Activated naive CD8-positive, alpha-beta T cell treated with anti-CD3 and anti-CD28 coated beads, Interleukin-2, amount 10 ng/mL, durations not matched to agents 7 days and 5 days (primary cell): ENCODE data around the gene PTPRR. TPM values are rescaled to one million over a fixed set of nuclear protein-coding genes. Genes with fewer than 3 reads are reported as not detected.
A peak's percentile ranks its signal among the peaks of the same experiment; 100 is the strongest.

ENCODE experiments used
- ATAC-seq: fragments of 150-1000 bp; cut with Tn5 transposase; one replicate; pipeline ENCODE4 v1.10.0; 2021; ENCODE audit warnings: low read depth, moderate library complexity
- POLR2A ChIA-PET: fragments of 350-600 bp; sonication (Branson Sonifier 250); formaldehyde crosslinking; loops from one replicate; lab custom pipeline; 2021; ENCODE audit warnings: antibody characterized with exemption; lab: Charles Lee
- DNase-seq: peaks from one replicate; pipeline ENCODE4 v3.0.0; 2021
- H3K27ac Mint-ChIP-seq: one replicate; pipeline ENCODE4 v1.8.0; 2022; ENCODE audit warnings: mild to moderate bottlenecking, mixed read lengths
- H3K27me3 Mint-ChIP-seq: one replicate; pipeline ENCODE4 v1.8.0; 2022; ENCODE audit warnings: mild to moderate bottlenecking, moderate library complexity, mixed read lengths
- H3K36me3 Mint-ChIP-seq: one replicate; pipeline ENCODE4 v1.8.0; 2021; ENCODE audit warnings: mild to moderate bottlenecking, mixed read lengths
- H3K4me1 Mint-ChIP-seq: one replicate; pipeline ENCODE4 v1.8.0; 2021; ENCODE audit warnings: mixed read lengths
- H3K4me3 Mint-ChIP-seq: one replicate; pipeline ENCODE4 v1.8.0; 2022; ENCODE audit warnings: mild to moderate bottlenecking, moderate library complexity, mixed read lengths
- H3K9me3 Mint-ChIP-seq: one replicate; pipeline ENCODE4 v1.8.0; 2021; ENCODE audit warnings: mixed read lengths
- total RNA-seq, 2 experiments: library from RNA; stranded (reverse); gene quantifications; one replicate each; pipeline ENCODE4 v1.2.3, GENCODE V29; 2021

The PTPRR gene
- total RNA-seq, 2 experiments from 2014 or later, result not detected

DNA sequence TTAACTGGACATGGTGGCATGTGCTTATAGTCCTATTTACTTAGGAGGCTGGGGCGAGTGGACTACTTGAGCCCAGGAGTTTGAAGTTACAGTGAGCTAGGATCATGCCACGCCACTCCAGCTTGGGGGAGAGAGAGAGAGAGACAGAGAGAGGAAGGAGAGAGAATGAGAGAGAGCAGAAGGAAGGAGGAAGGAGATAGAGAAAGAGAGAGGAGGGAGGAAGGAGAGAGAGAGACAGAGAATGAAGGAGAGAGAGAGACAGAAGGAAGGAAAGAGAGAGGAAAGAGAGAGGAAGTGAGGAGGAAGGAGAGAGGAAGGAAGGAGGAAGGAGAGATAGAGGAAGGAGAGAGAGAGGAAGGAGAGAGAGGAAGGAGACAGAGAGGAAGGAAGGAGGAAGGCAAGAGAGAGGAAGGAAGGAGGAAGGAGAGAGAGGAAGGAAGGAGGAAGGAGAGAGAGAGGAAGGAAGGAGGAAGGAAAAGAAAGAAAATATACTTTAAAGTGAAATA lies 189.8 kb downstream of the PTPRR start:
- Mint-ChIP-seq H3K9me3 (no peaks in the 10 kb centered on the region), H3K36me3 (no peaks in the 10 kb centered on the region), H3K27me3 (no peaks in the 10 kb centered on the region), H3K27ac (no peak overlapping the region), H3K4me1 (no peaks in the 10 kb centered on the region), H3K4me3 (no peak overlapping the region)
- POLR2A ChIA-PET, result no interaction called here
- ATAC-seq (no peak), DNase-seq (no peak)

DNA sequence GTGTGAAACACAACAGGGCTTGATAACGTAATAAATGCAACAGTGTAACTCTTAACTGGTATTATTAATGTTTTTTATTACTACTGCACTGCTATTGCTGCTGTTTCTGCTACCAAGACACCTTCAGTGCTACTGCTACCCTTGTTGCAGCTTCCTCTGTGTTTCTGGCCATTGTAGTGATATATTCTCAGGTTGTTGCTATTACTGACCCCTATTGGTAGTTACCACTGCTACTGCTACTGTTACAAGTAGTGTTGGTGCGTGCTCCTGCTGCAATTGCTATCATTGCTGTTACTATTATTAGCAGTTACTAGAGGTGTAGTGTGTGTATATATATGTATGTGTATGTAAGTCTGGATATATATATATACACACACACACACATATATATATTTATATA lies 196.1 kb downstream of the PTPRR start:
- no peak overlapping the region for H3K4me3 Mint-ChIP-seq
- POLR2A ChIA-PET, result no interaction called here
- no peak for ATAC-seq
- H3K27me3 Mint-ChIP-seq, result peaks cover 6% of the 10 kb centered on the region
- no peaks in the 10 kb centered on the region for H3K9me3 Mint-ChIP-seq
- H3K4me1 Mint-ChIP-seq, result peaks cover 2% of the 10 kb centered on the region
- DNase-seq, result no peak
- no peaks in the 10 kb centered on the region for H3K36me3 Mint-ChIP-seq
- no peak overlapping the region for H3K27ac Mint-ChIP-seq

DNA sequence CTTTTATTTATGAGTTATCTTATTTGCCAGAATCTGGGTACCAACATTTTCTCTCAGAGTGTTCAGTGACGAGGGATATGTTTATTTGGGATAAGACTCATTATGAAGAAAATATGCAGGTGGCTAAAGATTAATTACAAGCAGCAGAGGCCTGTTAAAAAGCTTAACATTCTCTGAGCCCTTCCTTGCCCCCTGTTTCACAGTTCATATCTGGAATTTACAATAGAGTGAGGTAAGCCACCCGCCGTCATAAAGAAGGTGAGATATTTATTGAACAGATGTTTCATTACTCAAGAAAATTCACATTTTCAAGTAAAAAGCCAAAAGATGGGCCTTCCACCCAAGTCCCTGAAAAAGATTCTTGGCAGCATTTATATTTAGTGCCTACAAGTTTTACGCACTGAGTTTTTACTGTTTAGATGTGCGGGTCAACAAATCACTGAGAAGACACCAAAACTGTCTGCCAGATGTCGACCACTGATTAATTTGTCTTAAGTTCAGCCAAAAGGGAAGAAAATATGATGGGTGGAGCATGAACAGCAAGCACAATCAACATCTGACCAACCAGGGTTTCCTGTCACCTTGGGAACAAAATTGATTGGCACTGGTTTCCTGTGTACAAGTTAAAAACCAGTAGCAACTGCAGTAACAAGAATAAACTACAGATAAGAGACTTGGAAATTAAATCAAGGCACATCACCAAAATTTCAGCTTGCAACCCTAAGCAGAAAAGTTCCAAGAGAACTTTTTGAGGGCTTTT lies 197.8 kb downstream of the PTPRR start:
- Mint-ChIP-seq H3K27me3 (peaks cover 17% of the 10 kb centered on the region), H3K4me3 (no peak overlapping the region), H3K36me3 (no peaks in the 10 kb centered on the region), H3K9me3 (no peaks in the 10 kb centered on the region), H3K4me1 (peaks cover 2% of the 10 kb centered on the region), H3K27ac (no peak overlapping the region)
- ATAC-seq (peak; percentile 71), DNase-seq (no peak)
- POLR2A ChIA-PET, result no interaction called here

DNA sequence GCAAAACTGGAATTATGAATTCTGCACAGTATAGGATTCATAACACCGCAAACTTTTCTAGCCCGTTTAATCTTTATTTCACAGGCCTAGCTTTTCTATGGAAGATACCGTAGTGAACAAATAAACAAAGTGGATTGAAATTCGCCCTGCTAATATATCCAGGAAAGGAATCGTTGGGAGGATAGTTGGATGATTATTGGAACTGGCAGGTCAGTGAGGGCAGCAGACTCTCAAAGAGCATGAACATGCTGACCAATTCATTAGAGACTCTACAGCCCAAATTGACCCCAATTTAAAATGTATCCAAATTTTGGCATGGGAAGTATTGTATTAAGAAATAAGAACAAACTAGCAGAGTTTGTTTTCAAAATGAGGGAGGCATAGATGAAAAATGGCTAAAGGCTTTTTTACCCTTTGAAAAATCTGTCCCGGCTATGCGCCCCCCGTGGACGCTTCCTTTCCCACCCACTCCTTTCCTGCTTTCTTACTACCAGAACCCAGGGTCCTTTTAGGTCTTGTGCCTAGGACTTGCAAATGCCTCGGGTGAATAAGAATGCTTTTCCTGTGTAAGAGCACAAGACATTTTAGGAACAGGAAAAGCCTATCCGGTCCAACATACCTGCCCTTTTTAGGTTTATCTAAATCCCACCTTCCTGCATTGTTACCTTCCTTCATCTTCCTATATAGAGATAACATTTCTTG lies 198.7 kb downstream of the PTPRR start:
- Mint-ChIP-seq H3K9me3 (no peaks in the 10 kb centered on the region), H3K36me3 (no peaks in the 10 kb centered on the region), H3K27me3 (peaks cover 22% of the 10 kb centered on the region), H3K27ac (no peak overlapping the region), H3K4me3 (no peak overlapping the region), H3K4me1 (peaks cover 2% of the 10 kb centered on the region)
- POLR2A ChIA-PET, result no interaction called here
- DNase-seq, result no peak
- no peak for ATAC-seq

DNA sequence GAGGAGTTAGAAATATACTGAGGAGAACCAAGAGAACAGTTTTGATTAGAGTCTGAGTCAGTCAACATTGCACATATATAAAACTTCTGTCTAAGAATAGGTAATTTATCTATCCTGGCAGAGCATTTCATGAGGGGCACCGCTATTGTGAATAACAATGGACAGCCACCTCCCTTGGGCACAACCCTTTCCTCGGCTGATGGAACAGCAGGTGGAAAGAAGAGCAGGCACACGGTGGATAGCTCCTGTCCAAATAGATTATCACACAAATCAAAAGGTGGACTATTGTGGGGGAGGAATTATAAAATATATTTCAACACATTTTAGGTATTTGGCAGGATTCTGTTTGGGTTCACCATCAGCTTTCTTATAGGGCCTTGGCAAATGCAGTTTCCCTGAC lies 199.3 kb downstream of the PTPRR start:
- ATAC-seq (no peak), DNase-seq (no peak)
- no peaks in the 10 kb centered on the region for H3K36me3 Mint-ChIP-seq
- POLR2A ChIA-PET, result no interaction called here
- H3K9me3 Mint-ChIP-seq, result no peaks in the 10 kb centered on the region
- H3K4me3 Mint-ChIP-seq, result no peak overlapping the region
- H3K27ac Mint-ChIP-seq, result no peak overlapping the region
- peaks cover 22% of the 10 kb centered on the region for H3K27me3 Mint-ChIP-seq
- H3K4me1 Mint-ChIP-seq, result peaks cover 2% of the 10 kb centered on the region

DNA sequence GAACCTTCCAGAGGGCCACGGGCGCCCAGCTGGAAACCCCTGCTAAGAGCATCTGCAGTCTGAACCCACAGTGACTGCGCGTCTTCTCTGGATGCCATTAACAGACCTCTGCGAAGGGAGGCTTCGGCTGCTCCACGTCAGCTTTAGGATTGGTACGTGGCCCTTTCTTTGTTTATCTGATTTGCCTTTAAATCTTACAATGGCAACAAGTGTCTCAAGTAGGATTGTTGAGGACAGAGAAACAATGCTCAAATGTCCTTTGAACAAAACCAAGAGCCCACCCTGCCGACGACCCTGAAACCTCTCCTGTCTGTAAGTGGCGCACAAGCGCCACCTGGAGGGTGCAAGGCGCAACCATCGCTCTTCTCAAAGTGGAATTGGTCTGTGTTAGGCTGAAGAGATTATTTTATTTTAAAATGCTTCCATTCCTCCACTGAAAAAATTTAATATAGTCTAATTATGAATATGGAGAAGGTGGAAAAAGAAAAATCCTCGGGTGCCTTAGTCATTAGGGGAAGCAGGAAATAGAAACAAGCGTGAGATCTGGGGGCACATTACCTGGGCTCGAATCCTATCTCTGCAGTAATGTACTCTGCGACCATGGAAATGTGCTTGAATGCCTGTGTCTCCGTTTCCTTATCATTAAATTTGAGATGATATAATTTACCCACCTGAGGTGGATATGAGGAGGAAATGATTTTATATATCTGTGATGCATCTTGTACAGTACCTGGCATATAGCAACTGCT lies 200.7 kb downstream of the PTPRR start:
- ATAC-seq (peak; percentile 56), DNase-seq (peak; percentile 55)
- H3K4me1 Mint-ChIP-seq, result peaks cover 2% of the 10 kb centered on the region
- peaks cover 22% of the 10 kb centered on the region for H3K27me3 Mint-ChIP-seq
- H3K27ac Mint-ChIP-seq, result no peak overlapping the region
- POLR2A ChIA-PET, result no interaction called here
- no peaks in the 10 kb centered on the region for H3K36me3 Mint-ChIP-seq
- H3K9me3 Mint-ChIP-seq, result no peaks in the 10 kb centered on the region
- peak overlapping the region; percentile 39 for H3K4me3 Mint-ChIP-seq

DNA sequence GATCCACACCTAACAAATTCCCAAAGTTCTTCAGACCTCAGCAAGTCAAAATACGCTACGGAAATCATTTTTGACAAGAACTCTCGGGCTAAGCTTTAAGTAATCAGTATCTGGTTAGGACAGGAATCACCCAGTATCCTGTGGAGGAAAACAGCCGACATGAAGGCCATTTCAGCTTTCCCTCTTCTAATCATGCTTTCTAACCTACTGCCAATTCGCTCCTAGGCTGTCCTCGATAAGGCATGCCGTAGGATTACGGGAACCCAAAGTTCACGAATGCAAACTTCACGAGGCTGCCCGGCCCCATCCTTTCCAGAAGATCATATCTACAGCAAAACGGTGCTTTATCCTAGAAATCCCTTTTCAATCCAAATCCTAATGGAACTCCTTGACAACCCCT lies 201.5 kb downstream of the PTPRR start:
- Mint-ChIP-seq H3K4me1 (peaks cover 2% of the 10 kb centered on the region), H3K27me3 (peaks cover 22% of the 10 kb centered on the region), H3K9me3 (no peaks in the 10 kb centered on the region), H3K4me3 (no peak overlapping the region), H3K27ac (no peak overlapping the region), H3K36me3 (no peaks in the 10 kb centered on the region)
- POLR2A ChIA-PET, result no interaction called here
- DNase-seq (no peak), ATAC-seq (no peak)

DNA sequence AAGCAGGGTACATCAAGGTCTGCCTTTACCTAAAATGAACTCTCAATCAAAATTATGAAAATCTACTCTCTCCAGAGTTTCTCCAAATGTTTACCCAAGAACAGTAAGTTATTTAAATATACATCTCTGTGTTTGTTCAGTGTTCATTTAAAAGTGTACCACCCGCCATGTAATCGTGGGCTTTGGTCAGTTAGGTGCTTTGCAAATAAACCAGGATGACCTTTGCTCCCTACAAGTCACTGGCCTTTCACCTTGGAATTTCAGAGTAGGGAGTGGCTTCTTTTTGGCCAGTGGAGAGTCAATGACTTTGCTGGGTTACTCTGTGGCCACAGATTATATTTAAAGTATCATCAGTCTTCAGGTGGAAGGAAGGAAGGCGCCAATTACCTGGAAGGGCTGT lies 208.7 kb downstream of the PTPRR start:
- no peak for DNase-seq

DNA sequence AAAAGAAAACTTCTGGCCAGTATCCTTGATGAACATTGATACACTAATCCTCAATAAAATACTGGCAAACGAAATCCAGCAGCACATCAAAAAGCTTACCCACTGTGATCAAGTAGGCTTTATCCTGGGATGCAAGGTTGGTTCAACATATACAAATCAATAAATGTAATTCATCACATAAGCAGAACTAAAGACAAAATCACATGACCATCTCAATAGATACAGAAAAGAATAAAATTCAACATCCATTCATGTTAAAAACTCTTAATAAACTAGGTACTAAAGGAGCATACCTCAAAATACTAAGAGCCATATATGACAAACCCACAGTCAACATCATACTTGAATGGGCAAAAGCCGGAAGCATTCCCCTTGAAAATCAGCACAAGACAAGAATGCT lies 211.5 kb downstream of the PTPRR start:
- DNase-seq (no peak), ATAC-seq (no peak)
- H3K4me3 Mint-ChIP-seq, result no peak overlapping the region
- H3K27me3 Mint-ChIP-seq, result peaks cover 31% of the 10 kb centered on the region
- H3K9me3 Mint-ChIP-seq, result no peaks in the 10 kb centered on the region
- H3K27ac Mint-ChIP-seq, result no peak overlapping the region
- no peaks in the 10 kb centered on the region for H3K36me3 Mint-ChIP-seq
- POLR2A ChIA-PET, result no interaction called here
- H3K4me1 Mint-ChIP-seq, result no peaks in the 10 kb centered on the region

More for the DNA sequence above, 208.7 kb downstream of the PTPRR start:
- ATAC-seq, result no peak
- Mint-ChIP-seq H3K36me3 (no peaks in the 10 kb centered on the region), H3K9me3 (no peaks in the 10 kb centered on the region), H3K4me3 (no peak overlapping the region), H3K4me1 (no peaks in the 10 kb centered on the region), H3K27me3 (peaks cover 27% of the 10 kb centered on the region), H3K27ac (no peak overlapping the region)
- POLR2A ChIA-PET, result no interaction called here

DNA sequence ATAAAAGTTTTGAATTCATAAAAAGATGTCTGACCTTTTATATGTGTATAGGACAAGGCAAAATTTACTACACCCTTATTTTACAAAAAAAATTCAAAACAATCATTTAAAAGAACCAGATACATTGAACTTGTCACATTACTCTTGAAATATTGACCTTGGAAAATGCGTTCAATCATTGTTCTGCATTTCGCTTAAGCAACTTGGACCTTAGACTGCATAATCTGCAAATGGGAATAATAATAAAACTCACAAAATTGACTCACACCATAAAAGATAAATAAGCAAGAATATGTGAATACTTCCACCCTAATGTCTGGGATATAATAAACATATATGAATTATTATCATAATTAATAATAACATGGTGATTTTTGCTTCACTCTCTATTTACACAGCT lies 213.9 kb downstream of the PTPRR start:
- Mint-ChIP-seq H3K4me1 (no peaks in the 10 kb centered on the region), H3K4me3 (no peak overlapping the region), H3K27ac (no peak overlapping the region), H3K27me3 (peaks cover 24% of the 10 kb centered on the region), H3K9me3 (no peaks in the 10 kb centered on the region), H3K36me3 (no peaks in the 10 kb centered on the region)
- DNase-seq (no peak), ATAC-seq (no peak)
- POLR2A ChIA-PET, result no interaction called here

DNA sequence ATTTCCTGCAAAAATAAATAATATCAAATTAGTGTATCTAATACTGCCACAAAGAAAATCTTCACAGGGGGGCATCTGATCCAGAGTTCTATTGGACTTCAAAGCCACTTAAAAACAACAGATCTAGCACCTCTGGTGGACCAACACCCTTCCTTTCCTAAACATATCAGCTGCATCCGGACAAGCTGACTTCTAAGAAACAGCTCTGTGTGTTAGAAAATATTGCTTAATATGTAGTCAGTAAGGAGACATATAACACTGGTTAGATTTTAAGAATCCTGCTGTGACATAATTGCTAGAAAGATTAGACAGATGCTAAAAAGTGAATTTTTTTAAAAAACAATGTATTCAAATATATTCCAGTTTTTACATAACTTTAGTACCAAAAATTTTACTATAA lies 222.2 kb downstream of the PTPRR start:
- POLR2A ChIA-PET, result no interaction called here
- Mint-ChIP-seq H3K27me3 (peaks cover 8% of the 10 kb centered on the region), H3K4me1 (peaks cover 2% of the 10 kb centered on the region), H3K36me3 (no peaks in the 10 kb centered on the region), H3K9me3 (no peaks in the 10 kb centered on the region), H3K27ac (no peak overlapping the region), H3K4me3 (no peak overlapping the region)
- ATAC-seq, result no peak
- DNase-seq, result no peak

DNA sequence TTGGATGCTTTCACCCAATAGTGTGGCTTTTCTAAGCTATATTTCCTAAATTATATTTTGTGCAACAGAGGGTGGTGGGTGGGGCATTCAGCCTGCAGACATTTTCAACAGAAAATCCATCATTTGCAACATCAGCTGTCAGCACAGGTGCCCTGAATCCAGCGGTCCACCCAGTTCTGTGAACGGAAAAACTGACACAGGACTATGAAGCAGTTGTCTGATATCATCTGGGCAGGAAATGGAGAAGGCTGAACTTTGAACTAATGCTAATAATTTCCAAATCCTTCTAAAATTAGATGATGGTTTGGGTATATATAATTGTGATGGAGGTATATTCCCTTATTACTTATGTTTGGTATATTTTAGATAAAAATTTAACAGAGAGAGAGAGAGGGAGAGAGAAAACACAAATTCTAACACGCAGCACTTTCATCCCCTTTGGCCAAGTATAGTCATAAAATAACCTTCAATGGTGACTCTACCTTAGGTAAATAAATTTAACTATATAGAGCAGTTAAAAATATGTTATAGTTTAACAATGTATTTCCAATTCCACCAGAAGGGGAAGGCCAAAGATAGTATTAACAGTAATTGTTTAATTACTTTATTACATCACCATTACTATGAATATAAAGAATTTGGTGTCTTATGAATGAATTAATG lies 225.0 kb downstream of the PTPRR start:
- DNase-seq (no peak), ATAC-seq (no peak)
- Mint-ChIP-seq H3K4me3 (no peak overlapping the region), H3K36me3 (no peaks in the 10 kb centered on the region), H3K27me3 (peaks cover 8% of the 10 kb centered on the region), H3K27ac (no peak overlapping the region), H3K4me1 (peaks cover 2% of the 10 kb centered on the region), H3K9me3 (no peaks in the 10 kb centered on the region)
- POLR2A ChIA-PET, result no interaction called here

DNA sequence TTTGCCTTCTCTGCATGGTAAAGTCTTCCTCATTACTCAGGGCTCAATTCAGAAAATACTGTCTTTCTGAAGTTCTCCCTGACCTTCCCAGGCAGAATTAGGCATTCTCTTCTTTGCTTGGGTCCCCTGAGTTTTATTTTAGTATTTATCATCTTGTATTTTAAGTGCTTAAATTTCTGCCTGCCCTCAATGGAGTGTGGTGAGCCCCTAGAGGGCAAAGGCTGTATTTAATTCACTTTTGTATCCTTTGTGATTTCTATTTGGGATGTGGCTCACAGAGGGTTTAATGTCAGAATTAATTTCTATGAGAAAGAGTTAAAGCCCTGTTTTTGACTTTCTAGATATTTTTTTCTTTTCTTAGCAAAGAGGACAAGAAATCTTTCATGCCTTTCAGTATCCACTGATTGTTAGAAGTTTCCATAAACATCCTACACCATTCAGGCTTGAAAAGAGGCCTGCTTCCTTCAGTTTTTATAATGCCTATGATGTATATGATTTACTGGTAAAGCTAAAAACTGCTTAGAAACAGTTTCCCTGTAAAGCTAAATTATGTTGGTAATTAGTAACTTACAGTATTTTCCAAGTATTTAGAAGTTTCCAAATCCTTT lies 227.8 kb downstream of the PTPRR start:
- no peaks in the 10 kb centered on the region for H3K36me3 Mint-ChIP-seq
- H3K9me3 Mint-ChIP-seq, result no peaks in the 10 kb centered on the region
- POLR2A ChIA-PET, result no interaction called here
- peaks cover 2% of the 10 kb centered on the region for H3K4me1 Mint-ChIP-seq
- ATAC-seq, result no peak
- no peak overlapping the region for H3K27ac Mint-ChIP-seq
- H3K27me3 Mint-ChIP-seq, result peaks cover 4% of the 10 kb centered on the region
- no peak for DNase-seq
- no peak overlapping the region for H3K4me3 Mint-ChIP-seq
